Measurements from ENCODE around the gene GRB10.

GRB10 gene

DNA sequence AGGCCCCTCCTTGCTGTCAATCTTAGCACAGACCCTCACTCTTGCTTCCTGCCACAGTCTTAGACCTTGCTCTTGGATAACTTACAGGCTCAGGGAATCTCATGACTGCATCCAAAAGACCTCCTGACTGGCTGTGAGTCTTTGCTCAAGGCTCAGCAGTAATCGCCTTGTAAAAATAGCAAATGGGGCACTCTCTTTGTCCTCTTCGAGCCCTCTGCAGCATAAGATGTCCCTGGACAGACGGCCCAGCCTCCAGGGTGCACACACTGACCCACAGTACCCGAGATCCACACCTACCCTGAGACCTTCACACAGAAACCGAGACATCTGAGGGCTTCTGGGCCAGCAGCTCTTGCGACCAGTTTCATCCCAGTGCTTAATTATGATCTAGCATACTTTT, 151.6 kb downstream of the GRB10 start:
- FAIRE-seq: no peak

DNA sequence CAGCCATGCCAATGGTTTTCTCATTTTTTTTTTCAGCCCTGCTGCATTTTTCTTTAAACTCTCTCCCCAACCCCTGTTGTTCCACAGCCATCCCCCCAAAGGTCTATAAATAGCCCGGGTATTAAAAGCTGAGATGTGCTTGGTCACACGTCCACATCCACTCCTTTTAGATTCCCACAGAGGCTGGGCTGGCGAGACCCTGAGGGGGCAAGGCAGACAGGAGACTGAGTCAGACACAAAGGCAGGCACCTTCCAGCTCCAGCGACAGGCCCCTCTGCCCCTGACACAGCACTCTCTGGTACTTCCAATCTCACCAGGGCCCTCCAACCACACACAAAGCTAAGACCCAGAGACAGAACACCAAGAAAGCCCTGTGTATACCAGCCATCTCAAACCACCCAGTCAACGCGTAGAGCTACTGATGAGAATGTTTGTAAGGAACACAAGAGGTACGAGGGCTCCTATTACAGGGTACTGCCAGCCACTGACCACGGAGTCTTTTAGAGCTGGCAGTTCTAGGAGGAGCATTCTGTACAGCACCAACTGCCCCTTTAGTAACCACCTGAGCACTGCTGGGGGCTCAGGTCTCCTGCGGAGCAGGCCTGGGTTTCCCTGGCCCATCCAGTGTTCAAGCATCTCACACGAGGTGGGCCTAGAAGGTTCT, 153.3 kb downstream of the GRB10 start:
- no peak for FAIRE-seq

DNA sequence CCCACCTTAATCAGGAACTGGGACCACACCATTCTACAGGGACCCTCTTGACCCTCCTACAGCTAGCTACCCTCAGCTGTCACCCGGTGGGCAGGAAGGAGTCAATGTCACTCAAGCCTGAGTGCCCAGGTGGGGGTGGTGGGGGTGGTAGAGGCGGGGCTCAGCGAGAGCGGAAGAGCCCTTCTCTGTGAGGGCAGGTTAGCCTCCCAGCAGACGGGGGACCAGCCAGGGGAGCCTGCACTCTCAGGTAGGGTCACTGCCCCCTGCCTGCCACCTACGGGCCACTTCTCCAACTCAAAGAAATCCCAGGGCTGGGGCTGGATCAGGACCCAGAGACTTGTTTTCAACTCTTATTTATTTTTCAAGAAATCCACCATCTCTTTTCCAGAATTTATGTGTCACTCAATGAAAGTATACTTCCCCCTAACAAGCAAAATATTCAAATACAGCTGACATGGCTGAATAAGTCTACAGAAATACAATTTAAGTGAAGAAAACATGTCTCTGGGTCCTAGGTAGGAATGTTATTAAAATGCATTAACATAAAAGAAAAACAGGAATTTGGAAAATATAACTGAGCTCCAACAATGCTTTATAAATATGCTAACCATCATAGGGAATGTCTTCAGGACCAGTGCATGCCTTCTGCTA, 154.1 kb downstream of the GRB10 start:
- FAIRE-seq: no peak

DNA sequence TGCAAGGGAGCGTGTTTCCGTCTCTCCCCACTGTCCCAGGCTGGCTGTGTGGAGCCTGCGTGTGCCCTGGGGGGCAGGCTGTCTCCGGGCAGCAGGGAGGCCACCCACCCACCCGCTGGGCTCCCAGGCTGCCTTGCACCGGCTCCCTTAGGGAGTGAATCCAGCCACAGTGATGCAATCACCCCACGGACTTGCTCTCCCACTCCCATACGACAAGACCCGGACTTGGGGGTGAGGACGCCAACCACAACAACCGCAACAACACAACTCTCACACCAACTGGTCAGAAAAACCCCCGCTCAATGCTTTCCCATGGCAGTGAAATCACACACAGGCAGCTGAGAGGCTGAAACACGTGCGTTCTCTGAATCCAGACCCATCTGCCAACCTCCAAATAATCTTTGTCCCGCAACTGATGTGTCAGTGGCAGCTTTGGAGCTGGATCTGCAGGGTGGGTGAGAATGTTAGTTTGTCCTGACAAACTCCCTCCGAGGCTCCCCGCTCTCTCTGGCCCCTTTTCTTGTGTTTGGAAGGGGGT, 154.8 kb downstream of the GRB10 start:
- FAIRE-seq: no peak

DNA sequence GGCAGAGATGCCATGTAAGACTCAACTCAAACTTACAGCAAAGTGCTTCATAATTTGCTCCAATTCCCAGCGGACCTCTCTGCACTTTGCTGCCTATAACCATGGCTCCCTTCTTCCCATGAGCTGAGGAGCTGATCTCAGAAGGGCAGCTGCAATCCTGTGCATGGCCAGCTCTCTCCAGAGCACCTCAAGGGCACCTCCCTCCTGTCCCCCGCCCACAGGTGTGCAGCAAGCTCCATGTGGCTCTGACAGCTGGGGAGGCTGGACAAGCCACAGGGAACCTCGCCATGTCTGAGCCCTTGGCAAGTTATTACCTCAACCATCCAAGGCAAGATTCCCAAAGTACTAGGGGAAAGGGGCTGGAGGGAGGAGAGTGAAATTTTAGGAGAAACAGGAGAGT, 156.4 kb downstream of the GRB10 start:
- no peak for FAIRE-seq

DNA sequence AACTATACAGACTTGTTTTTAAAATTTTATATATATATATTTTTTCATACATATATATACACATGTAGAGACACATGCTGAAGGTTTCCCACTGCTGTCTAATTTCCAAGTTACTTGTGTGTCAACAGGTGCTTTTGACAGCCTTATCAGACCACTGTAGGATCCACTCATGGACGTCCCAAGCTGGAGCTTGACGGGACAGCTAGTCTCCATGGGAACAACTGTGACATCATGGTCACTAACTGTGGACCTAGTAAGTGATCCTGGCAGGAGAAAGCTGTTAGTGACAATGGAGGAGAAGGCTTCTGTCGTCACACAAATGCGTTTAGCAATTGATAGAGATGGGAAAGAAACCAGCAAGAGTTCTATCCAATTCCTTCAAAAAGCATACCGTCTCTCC, 157.3 kb downstream of the GRB10 start:
- FAIRE-seq: no peak

DNA sequence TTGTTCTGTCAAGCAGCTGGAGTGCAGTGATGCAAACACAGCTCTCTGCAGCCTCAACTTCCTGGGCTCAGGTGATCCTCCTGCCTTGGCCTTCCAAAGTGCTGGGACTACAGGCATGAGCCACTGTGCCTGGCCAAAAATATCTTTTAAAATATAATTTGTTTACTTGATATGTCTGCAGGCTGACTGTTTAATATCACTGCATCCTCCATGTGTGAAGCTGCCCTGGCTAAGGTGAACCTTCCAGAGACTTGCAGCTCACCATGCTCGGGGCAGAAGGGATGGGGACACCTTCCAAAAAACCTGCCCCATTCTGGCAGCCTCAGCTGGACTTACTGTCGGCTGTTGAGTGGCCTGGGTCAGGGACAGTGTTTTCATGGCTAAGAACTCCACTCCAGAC, 159.9 kb downstream of the GRB10 start:
- FAIRE-seq: no peak

DNA sequence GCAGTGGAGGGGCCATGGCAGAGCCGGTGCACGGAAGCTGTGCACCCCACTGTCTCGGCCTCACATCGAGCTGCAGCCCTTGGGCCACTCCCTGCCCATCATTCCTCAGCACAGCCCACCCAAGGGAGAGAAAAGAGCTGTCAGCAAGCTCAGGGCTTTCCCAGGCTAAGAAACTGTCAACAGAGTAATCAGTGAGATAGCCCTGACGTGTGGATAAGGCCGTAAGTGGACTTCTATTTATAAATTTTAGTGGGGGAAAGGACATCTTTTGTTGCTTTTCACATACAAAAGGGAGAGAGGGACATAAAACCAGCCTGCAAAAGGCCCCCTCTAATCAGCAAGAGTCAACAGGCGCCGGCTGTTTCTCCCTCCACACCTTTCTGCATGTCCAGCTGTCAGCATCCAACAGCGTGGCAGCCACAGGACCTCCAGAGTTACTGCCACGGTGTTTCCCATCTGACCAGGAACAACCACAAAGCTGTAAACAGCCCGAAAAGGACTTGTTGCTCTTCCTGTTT, 160.7 kb downstream of the GRB10 start:
- FAIRE-seq: no peak

DNA sequence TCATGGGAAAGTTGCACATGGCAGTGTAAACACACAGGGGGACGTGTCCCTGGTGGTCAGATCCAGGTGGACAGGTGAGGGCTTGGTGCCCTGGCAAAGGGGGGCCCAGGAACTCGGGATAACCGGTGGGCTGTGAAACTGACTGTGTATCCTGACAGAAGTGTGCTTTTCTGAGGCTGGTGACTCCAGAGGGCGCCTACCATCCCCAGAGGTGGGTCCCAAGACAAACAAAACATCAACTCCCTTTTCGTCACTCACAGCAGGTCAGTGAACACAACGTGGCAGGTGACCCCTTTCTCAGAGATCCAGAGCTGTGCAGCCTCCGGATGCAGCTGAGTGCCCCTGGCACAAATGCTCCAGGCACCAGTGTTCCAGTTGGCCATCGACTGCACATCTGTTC, 161.5 kb downstream of the GRB10 start:
- no peak for FAIRE-seq

DNA sequence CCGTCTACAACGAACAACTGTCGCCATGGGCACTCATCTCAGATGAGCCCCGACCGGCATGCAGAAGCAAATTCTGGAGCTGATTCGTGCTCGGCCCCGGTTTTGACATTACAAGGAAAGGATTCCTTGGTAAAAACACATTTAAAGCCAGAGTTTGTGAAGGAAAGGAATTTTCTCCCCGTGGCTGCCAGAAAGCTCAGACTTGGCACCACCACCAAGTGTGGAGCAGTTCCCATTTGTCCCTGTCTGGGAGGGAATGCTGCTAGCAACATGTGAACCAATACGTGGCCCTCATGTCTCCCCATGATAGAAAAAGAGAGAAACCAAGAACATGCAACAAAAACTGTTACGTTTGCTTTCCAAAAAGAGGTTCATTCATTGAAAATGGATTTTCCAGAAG, 162.3 kb downstream of the GRB10 start:
- no peak for FAIRE-seq

DNA sequence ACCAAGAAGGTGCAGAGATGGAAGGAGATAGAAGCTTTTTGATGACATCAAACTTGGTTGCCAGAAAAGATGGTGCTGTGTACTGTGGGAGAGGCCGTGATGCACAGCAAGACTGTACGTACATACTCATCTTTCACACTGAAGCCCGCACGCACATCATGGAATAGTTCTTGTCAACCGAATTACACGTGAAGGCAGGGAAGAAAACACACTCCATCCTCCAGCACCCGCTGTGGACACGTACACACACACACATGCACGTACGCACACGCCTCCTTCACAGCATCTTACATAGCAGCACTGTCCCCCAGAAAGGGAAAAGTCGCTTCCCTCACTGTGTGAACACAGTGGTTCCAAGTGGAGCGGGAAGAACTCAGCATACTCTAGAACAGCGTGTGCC, 163.0 kb downstream of the GRB10 start:
- FAIRE-seq: no peak

DNA sequence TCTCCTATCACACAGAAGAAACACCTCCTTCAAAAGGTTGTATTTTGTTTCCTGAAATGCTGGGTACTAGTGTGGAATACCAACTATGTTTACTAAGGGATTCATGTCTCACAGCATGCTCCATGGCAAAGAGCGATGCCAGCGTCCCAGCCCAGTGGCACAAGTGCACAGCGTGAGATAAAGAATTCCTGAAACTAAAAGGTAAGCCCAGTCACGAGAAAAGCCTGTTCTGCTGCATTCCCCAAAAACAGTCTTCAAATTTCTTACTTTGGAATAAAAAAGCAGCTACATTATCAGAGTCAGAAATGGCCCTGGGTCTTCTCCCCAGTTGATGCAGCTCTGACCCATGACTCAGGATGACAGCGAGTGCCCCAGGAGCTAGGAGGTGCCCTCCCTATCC, 164.4 kb downstream of the GRB10 start:
- FAIRE-seq: no peak

DNA sequence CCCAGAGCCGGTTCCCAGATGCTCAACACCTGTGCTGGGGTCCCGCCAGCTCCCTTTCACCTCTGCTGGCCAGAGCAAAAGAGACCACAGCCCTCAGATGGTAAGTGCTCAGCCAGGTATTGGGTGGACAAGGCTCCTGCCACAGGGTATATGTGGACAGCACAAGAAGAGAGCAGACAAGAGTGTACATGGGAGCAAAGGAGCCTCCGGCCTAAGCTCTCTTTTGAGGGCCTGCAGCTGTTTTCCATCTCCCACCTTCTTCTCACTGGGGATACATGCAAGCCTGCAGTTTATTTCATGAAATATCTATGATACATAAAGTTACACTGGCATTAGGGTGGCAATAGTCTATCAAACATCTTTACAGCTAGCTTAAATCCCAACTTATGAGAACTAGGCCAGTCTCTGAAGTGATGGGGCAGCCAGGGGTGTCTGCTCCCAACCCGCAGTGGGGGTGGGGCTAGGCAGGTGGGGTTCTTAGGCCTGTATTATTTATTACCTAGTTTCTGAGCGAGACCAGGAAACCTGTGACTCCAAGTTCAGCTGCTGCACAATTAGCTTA, 167.1 kb downstream of the GRB10 start:
- no peak for FAIRE-seq

DNA sequence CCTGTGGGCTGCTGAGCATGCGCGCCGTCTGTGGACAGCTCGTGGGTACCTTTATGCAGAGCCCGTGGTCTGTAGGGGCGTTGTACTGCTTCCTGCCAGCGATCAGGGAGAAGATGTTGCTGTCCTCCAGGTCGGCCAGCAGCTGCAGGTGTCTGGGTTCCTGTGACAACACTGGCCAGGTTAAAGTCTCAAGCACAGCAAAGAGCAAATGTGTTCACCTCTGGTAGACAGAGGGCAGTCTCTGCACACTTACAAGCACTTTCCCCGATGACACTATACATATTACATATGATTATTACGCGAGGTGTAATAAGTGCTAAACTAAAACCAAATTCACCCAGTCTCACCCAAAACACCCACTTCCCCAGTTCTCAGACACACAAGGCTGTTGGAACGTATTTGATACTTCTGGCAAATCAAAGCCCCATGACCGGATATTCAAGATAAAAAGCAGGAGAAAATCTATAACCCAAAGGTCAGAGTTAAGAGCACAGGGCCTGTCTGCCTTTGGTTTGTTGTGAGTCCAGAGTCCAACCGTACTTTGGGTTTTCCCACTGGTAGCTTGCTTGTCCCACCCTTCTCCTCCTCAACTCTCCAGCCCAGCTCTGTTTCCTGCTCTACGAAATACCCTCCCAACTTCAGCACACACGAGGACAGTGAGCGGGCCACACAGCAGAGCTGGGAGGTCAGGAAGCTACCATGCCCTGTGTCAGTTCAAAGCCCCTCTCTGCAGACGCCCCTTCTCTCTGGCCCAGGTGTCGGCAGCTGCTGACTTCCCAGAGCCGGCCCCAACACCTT, 167.8 kb downstream of the GRB10 start:
- FAIRE-seq: no peak

DNA sequence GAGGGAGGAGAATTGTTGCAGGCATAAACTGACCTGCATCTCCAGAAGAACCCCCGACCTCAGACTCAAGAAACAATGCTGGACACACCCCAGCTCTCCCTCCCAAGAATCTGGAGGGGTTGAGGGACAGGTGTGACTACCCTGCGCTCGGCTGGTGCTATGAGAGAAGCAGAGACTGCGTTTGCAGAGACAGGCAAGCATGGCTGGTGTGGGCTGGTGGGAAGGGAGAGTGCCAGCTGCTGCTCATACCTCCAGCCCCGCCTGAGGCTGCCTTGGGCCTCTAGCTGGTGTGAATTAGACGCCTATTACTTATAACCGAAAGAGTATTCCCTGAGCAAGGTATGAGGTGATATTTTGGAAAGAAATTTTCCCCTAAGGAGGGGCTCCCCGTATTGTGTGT, 169.2 kb downstream of the GRB10 start:
- FAIRE-seq: no peak

DNA sequence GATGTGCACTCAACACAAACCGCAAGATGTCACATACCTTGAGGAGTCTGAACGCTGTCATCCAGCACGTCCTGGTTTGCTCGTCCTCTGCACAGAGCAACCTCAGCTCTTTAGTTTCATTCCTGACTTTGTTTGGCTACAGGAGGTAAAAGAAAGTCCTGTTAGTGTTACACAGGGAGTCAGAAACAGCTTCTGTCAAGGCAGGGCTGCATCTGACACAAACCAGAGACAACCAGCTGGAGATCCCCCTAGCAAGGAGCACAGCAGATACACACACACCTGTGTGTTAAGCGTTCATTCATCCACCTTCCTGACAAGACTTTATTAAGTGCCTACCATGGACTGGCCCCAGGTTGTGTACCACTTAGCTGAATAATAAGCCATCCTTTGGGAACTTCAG, 170.0 kb downstream of the GRB10 start:
- no peak for FAIRE-seq

DNA sequence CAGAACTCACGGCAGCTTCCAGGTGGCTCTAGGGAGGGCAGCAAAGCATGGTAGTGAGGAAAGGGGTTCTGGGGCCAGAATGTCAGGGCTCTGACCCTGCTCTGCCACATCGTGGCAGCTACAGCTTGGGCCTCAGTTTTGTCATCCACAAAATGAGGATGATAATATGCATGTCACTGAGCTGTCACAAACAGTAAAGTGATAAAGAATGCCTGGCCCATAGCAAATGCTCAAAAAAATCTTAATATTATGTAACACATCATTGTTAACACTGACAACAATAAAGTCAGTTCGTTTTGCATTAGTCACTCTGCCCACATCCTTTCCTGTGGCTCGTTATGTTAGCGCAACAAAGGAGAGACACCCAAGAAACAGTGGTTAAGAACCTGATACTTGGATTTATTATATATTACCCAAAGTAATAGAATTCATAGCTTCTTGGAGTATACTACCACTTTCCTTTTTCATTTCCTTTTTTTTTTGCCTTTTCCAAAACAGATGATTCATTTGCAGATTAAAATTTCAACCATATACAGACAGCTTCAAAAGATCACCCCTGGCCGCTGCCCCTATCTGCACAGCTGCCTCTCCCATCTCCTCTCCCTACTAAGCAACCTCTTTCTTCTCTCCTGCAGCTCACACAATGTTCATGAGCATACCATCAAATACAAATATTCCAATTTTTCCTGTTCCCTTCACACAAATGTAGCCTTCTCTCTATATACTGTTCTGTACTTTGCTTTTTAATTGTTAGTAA, 172.0 kb downstream of the GRB10 start:
- no peak for FAIRE-seq

DNA sequence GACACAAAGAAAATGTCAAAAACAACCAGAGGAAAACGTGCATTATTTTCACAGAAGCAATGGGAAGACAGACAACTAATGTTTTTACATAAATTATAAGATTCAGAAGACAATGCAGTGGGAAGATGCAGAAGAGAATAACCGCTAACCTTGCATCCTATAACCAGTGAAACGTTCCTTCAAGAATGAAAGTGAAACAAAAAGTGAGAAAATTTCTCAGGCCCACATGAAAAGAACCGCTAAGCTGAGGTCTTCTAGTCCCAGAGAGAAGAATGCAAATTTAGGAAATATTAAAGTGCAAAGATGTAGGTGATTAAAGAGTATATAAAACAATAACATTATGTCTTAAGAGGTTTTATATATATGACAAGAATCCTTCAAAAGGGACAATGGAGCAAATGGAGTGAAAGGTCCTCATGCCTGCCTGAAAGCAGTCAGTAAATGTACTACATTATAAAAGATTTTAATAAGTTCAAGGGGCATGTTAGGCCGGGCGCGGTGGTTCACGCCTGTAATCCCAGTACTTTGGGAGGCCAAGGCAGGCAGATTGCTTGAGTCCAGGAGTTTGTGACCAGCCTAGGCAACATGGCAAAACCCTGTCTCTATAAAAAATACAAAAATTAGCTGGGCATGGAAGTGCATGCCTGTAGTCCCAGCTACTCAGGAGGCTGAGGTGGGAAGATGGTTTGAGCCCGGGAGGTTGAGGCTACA, 174.3 kb downstream of the GRB10 start:
- FAIRE-seq: no peak

DNA sequence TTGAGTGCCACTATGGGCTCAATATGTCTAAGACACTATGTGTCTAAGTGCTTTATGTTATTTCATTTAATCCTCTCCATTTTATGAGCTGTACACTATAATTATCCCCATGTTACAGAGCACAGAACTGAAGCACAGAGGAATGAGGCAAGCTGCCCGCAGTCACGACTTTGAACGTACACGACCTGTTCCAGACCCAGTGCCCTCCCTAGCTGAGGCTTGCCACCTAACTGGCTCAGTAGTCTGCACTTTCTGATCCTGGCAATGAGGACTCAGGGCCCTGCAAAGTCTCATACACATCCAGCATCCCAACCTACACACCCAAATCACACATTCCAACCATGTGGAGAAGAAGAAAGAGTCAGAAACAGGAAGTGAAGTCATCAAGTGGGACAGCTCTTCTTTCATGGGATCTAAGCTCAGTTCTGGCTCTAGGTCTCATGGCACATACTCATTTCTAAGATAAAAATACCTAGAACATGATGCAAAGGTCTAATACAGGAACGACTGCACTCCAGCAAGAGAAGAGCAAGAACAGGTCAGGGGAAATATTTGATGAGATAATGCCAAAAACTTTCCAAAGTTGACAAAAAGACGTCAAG, 175.1 kb downstream of the GRB10 start:
- no peak for FAIRE-seq

DNA sequence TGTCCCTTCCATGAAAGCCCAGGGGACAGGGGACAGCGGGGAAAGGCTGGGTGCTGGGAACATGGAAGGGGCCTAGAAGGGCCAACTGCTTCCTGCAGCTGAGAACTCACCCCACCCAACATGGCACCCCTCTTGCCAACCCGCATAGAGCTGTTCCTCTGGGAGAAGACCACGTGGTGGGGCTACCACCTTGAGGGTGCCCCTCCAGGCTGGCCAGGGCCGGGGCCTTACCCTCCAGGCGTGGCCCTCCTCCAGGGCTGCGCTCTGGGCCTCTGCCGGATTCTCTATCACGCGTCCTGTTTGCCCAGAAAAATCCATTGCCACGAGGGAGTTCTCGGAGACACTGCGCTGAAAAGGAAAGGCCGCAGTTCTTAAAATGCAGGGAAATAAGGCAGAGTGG, 177.6 kb downstream of the GRB10 start:
- FAIRE-seq: no peak

DNA sequence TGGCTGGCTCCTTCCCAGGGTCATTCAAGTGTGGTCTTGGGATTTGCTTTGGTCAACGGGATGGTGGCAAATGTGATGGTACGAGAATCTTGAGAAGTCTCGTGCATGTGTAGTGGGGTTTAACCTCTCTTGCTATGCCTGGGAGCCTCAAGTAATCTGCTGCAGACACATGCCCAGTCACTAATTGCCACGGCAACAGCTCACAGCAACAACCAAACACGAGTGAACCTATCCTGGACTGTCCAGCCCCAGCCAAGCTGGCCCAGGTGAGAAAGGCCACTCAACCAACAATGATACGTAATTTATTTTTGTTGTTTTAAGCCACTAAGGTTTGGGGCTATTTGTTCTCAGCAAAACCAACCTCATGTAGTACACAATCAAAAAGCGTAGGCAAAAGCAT, 179.4 kb downstream of the GRB10 start:
- no peak for FAIRE-seq
